Cardiac septum (tissue), 1 donor: ENCODE measurements around the gene BCAS3. TPM values are rescaled to one million over a fixed set of nuclear protein-coding genes. Genes with fewer than 3 reads are reported as not detected.

Source experiments
- DNase-seq: peaks from one replicate; pipeline ENCODE4 v3.0.0-alpha.2; 2020; ENCODE audit warnings: low spot score
- intact Hi-C: fragments of 100-400 bp; cut with DNase I; formaldehyde crosslinking; loops from one replicate; pipeline ENCODE4 v1.14.0; 2022
- total RNA-seq: library from RNA; stranded (reverse); fragmentation: NEBNext Ultra II Directional; extraction: Animal tissue kit (Norgen Biotek cat#: 25700); gene quantifications from one replicate; pipeline ENCODE4 v1.2.1, GENCODE V29; 2021
- donor health status: DM: no; HTN: no; CAD: no.

BCAS3 gene
- total RNA-seq, 1 donor from 2014 or later: 14.8 TPM

- intact Hi-C loops: no loop called here
- DNase-seq: no peak
Measured at GRCh38 chr17:61189968-61190367, 512.3 kb downstream of the BCAS3 start.

GRCh38 chr17:61196302-61196704, 518.7 kb downstream of the BCAS3 start:
- DNase-seq: no peak
- intact Hi-C loops: no loop called here

GRCh38 chr17:61196799-61197198, 519.1 kb downstream of the BCAS3 start:
- intact Hi-C loops: no loop called here
- DNase-seq: no peak

GRCh38 chr17:61199431-61200338, 522.0 kb downstream of the BCAS3 start:
- intact Hi-C loops: no loop called here
- no peak for DNase-seq

GRCh38 chr17:61200339-61200715, 522.7 kb downstream of the BCAS3 start:
- intact Hi-C loops: no loop called here
- no peak for DNase-seq

GRCh38 chr17:61201211-61201610, 523.6 kb downstream of the BCAS3 start:
- intact Hi-C loops: no loop called here
- no peak for DNase-seq

- intact Hi-C loops: no loop called here
- DNase-seq: no peak
Measured at GRCh38 chr17:61202564-61202963, 524.9 kb downstream of the BCAS3 start.

GRCh38 chr17:61203671-61204131, 526.0 kb downstream of the BCAS3 start:
- intact Hi-C loops: no loop called here

GRCh38 chr17:61204456-61204855, 526.8 kb downstream of the BCAS3 start:
- DNase-seq: no peak
- intact Hi-C loops: no loop called here

More at GRCh38 chr17:61203671-61204131, 526.0 kb downstream of the BCAS3 start:
- no peak for DNase-seq

GRCh38 chr17:61205401-61205800, 527.8 kb downstream of the BCAS3 start:
- DNase-seq: no peak
- intact Hi-C loops: no loop called here

GRCh38 chr17:61205931-61206330, 528.3 kb downstream of the BCAS3 start:
- DNase-seq: no peak
- intact Hi-C loops: no loop called here

GRCh38 chr17:61206922-61207321, 529.3 kb downstream of the BCAS3 start:
- intact Hi-C loops: no loop called here
- DNase-seq: no peak

- no peak for DNase-seq
- intact Hi-C loops: no loop called here
Measured at GRCh38 chr17:61208301-61209105, 530.9 kb downstream of the BCAS3 start.

GRCh38 chr17:61209106-61209439, 531.4 kb downstream of the BCAS3 start:
- no peak for DNase-seq
- intact Hi-C loops: no loop called here

- intact Hi-C loops: no loop called here
- no peak for DNase-seq
Measured at GRCh38 chr17:61209525-61209924, 531.9 kb downstream of the BCAS3 start.

GRCh38 chr17:61211236-61211635, 533.6 kb downstream of the BCAS3 start:
- DNase-seq: no peak
- intact Hi-C loops: loop anchor here (10.0 kb wide), 1 partner anchor 184 kb away; the partner anchor contains the start of gene TBX2

GRCh38 chr17:61212655-61213054, 535.0 kb downstream of the BCAS3 start:
- no peak for DNase-seq
- intact Hi-C loops: loop anchor here (10.0 kb wide), 1 partner anchor 182 kb away; the partner anchor contains the start of gene TBX2

- no peak for DNase-seq
- intact Hi-C loops: loop anchor here (10.0 kb wide), 1 partner anchor 180 kb away; the partner anchor contains the start of gene TBX2
Measured at GRCh38 chr17:61214753-61215152, 537.1 kb downstream of the BCAS3 start.

- intact Hi-C loops: loop anchor here (10.0 kb wide), 1 partner anchor 179 kb away; the partner anchor contains the start of gene TBX2
- DNase-seq: no peak
Measured at GRCh38 chr17:61216066-61216465, 538.4 kb downstream of the BCAS3 start.

GRCh38 chr17:61217878-61218437, 540.3 kb downstream of the BCAS3 start:
- DNase-seq: no peak
- intact Hi-C loops: loop anchor here (10.0 kb wide), 1 partner anchor 177 kb away; the partner anchor contains the start of gene TBX2
